HCT116 (cell line): ENCODE measurements around the gene ZMYND11. TPM values are rescaled to one million over a fixed set of nuclear protein-coding genes. Genes with fewer than 3 reads are reported as not detected.

Experiments used
- ATAC-seq: fragments of 200-7000 bp; cut with Tn5 transposase; 2 replicates; pipeline ENCODE4 v1.9.1; 2020; ENCODE audit warnings: mild to moderate bottlenecking, moderate library complexity
- BruUV-seq: library from RNA; stranded (reverse); fragments of 400-500 nt; replicated peaks from 2 replicates; lab custom pipeline; 2021; lab: Mats Ljungman, UMichigan
- CTCF ChIA-PET: fragments of 300-600 bp; sonication (Branson Sonifier 250); formaldehyde crosslinking; loops from one replicate; lab custom pipeline; 2021; ENCODE audit warnings: antibody characterized with exemption; lab: Charles Lee
- POLR2A ChIA-PET: fragments of 300-600, 350-600 bp; sonication (Branson Sonifier 250); formaldehyde crosslinking; loops from one replicate; lab custom pipeline; 2021; ENCODE audit warnings: antibody characterized with exemption; lab: Charles Lee
- RAD21 ChIA-PET, 2 experiments: fragments of 300-600 bp; sonication (Branson Sonifier 250); formaldehyde crosslinking; loops; one replicate each; lab custom pipeline; 2023; ENCODE audit warnings: low total read pairs in 2 of 2; ENCODE audit not compliant: uncharacterized antibody in 2 of 2, unreplicated experiment in 2 of 2, low non-redundant PET in 1 of 2; lab: Charles Lee
- DNase-seq: peaks from one replicate; pipeline ENCODE4 v3.0.0-alpha.2; 2010; ENCODE audit warnings: low read depth, low spot score
- H2AFZ ChIP-seq: fragments of 200-600 bp; shearing (Covaris generic), sonication (generic); 2 replicates; pipeline ENCODE4 v1.6.1; 2017; ENCODE audit warnings: low read depth, mixed run types, mixed read lengths, antibody characterized with exemption, low read length; ENCODE audit not compliant: poor library complexity, severe bottlenecking
- H3K27ac ChIP-seq: 2 replicates; pipeline ENCODE4 v1.5.1; 2012; ENCODE audit warnings: low read depth, low read length
- H3K27me3 ChIP-seq: fragments of 200-600 bp; sonication (generic); 2 replicates; pipeline ENCODE4 v1.6.1; 2016; ENCODE audit warnings: mixed run types, low read length, mixed read lengths; ENCODE audit not compliant: insufficient read depth
- H3K36me3 ChIP-seq, 2 experiments: fragments of 200-500 bp in 1 of 2; fragments of 200-600 bp in 1 of 2; sonication (Bioruptor generic) in 1 of 2; sonication (generic) in 1 of 2; 2 replicates each; pipeline versions ENCODE4 v1.5.1 to v1.6.1; 2014 to 2016; ENCODE audit warnings: low read length in 2 of 2, inconsistent platforms in 1 of 2, mixed read lengths in 1 of 2, mixed run types in 1 of 2; ENCODE audit not compliant: insufficient read depth in 2 of 2, control insufficient read depth in 1 of 2
- H3K4me1 ChIP-seq, 2 experiments: fragments of 200-600 bp in 1 of 2; sonication (generic) in 1 of 2; 2 replicates each; pipeline versions ENCODE4 v1.5.1 to v1.6.1; 2012 to 2017; ENCODE audit warnings: low read length in 2 of 2, inconsistent platforms in 1 of 2, mild to moderate bottlenecking in 1 of 2, mixed read lengths in 1 of 2, mixed run types in 1 of 2, moderate library complexity in 1 of 2; ENCODE audit not compliant: insufficient read depth in 2 of 2, control insufficient read depth in 1 of 2
- H3K4me2 ChIP-seq: fragments of 200-600 bp; sonication (generic); 2 replicates; pipeline ENCODE4 v1.6.1; 2017; ENCODE audit warnings: mixed run types, low read length, mixed read lengths
- H3K4me3 ChIP-seq, 2 experiments: fragments of 200-600 bp in 1 of 2; sonication (generic) in 1 of 2; replicated peaks in 1 of 2; 2 replicates each; pipeline ENCODE4 v1.5.1; 2011 to 2016; ENCODE audit warnings: low read length in 2 of 2, control low read depth in 1 of 2, low read depth in 1 of 2, mild to moderate bottlenecking in 1 of 2, mixed read lengths in 1 of 2, mixed run types in 1 of 2
- H3K79me2 ChIP-seq: fragments of 200-600 bp; sonication (generic); 2 replicates; pipeline ENCODE4 v1.6.1; 2017; ENCODE audit warnings: mild to moderate bottlenecking, mixed run types, low read length, moderate library complexity, mixed read lengths; ENCODE audit not compliant: insufficient read depth
- H3K9ac ChIP-seq: fragments of 200-600 bp; sonication (generic); 2 replicates; pipeline ENCODE4 v1.6.1; 2016; ENCODE audit warnings: low read length, mixed read lengths
- H3K9me2 ChIP-seq: fragments of 200-600 bp; sonication (generic), shearing (Covaris generic); 2 replicates; pipeline ENCODE4 v1.6.1; 2017; ENCODE audit warnings: mixed run types, mild to moderate bottlenecking, moderate library complexity; ENCODE audit not compliant: insufficient read depth
- H3K9me3 ChIP-seq, 2 experiments: fragments of 200-500 bp in 1 of 2; fragments of 200-600 bp in 1 of 2; sonication (Bioruptor generic) in 1 of 2; sonication (generic) in 1 of 2; 2 replicates each; pipeline ENCODE4 v1.6.1; 2014 to 2017; ENCODE audit warnings: low read length in 2 of 2, mixed read lengths in 2 of 2, inconsistent platforms in 1 of 2, low read depth in 1 of 2, mild to moderate bottlenecking in 1 of 2, mixed run types in 1 of 2, moderate library complexity in 1 of 2; ENCODE audit not compliant: control insufficient read depth in 1 of 2, insufficient read depth in 1 of 2
- H4K20me1 ChIP-seq: fragments of 200-600 bp; sonication (generic), shearing (Covaris generic); 2 replicates; pipeline ENCODE4 v1.6.1; 2017; ENCODE audit warnings: mixed run types, mild to moderate bottlenecking, moderate library complexity; ENCODE audit not compliant: insufficient read depth
- ATF3 ChIP-seq: IDR thresholded peaks from 2 replicates; pipeline ENCODE4 v1.6.1; 2012
- CBX3 ChIP-seq: IDR thresholded peaks from 2 replicates; pipeline ENCODE4 v1.6.1; 2012; ENCODE audit warnings: low read depth
- CTCF ChIP-seq, 3 experiments: fragments of 200-600 bp in 1 of 3; sonication (generic) in 1 of 3; IDR thresholded peaks in 2 of 3; conservative IDR thresholded peaks in 1 of 3; 2 replicates each; pipeline ENCODE4 v1.5.1; 2012 to 2017; ENCODE audit warnings: low read depth in 2 of 3, low read length in 2 of 3, antibody characterized with exemption in 1 of 3, borderline replicate concordance in 1 of 3, control low read depth in 1 of 3, mild to moderate bottlenecking in 1 of 3, mixed read lengths in 1 of 3, mixed run types in 1 of 3, moderate library complexity in 1 of 3; ENCODE audit not compliant: insufficient read depth in 1 of 3
- EGR1 ChIP-seq: IDR thresholded peaks from 2 replicates; pipeline ENCODE4 v1.6.1; 2012; ENCODE audit warnings: low read depth
- ELF1 ChIP-seq: IDR thresholded peaks from 2 replicates; pipeline ENCODE4 v1.6.1; 2012; ENCODE audit warnings: low read depth, borderline replicate concordance
- EZH2 ChIP-seq: fragments of 200-600 bp; sonication (generic); IDR thresholded peaks from 2 replicates; pipeline ENCODE4 v1.6.1; 2017; ENCODE audit warnings: antibody characterized with exemption, mixed run types
- FOSL1 ChIP-seq: IDR thresholded peaks from 2 replicates; pipeline ENCODE4 v1.6.1; 2012; ENCODE audit warnings: low read depth
- RAD21 ChIP-seq: IDR thresholded peaks from 2 replicates; pipeline ENCODE4 v1.6.1; 2012; ENCODE audit warnings: low read depth, mild to moderate bottlenecking
- REST ChIP-seq: IDR thresholded peaks from 2 replicates; pipeline ENCODE4 v1.6.1; 2012; ENCODE audit warnings: low read depth
- SIN3A ChIP-seq: IDR thresholded peaks from 2 replicates; pipeline ENCODE4 v1.6.1; 2012; ENCODE audit warnings: low read depth
- SP1 ChIP-seq: IDR thresholded peaks from 2 replicates; pipeline ENCODE4 v1.6.1; 2012; ENCODE audit warnings: low read depth
- SRF ChIP-seq: IDR thresholded peaks from 2 replicates; pipeline ENCODE4 v1.6.1; 2012; ENCODE audit warnings: low read depth
- TCF7L2 ChIP-seq: IDR thresholded peaks from 2 replicates; pipeline ENCODE4 v1.7.0; 2011; ENCODE audit warnings: borderline replicate concordance, inconsistent platforms; ENCODE audit not compliant: insufficient read depth, insufficient read length; ENCODE audit errors: extremely low read depth
- YY1 ChIP-seq: IDR thresholded peaks from 2 replicates; pipeline ENCODE4 v1.6.1; 2011; ENCODE audit warnings: low read length, low read depth, moderate library complexity, mild to moderate bottlenecking; ENCODE audit not compliant: insufficient replicate concordance; ENCODE audit errors: extremely low read depth
- ZFX ChIP-seq: fragments of 450-650 bp; IDR thresholded peaks from 2 replicates; pipeline ENCODE4 v1.6.1; 2017
- ZNF274 ChIP-seq: fragments of 200-500 bp; sonication (Bioruptor generic); IDR thresholded peaks from 2 replicates; pipeline ENCODE4 v1.6.1; 2014; ENCODE audit warnings: mild to moderate bottlenecking, low read depth, low read length, inconsistent platforms
- intact Hi-C: fragments of 100-400 bp; cut with micrococcal nuclease; formaldehyde crosslinking; loops from 2 replicates; pipeline ENCODE4 v1.10.0; 2022
- total RNA-seq: library from RNA; stranded (reverse); gene quantifications from one replicate; pipeline ENCODE4 v1.2.1, GENCODE V29; 2021; ENCODE audit not compliant: unreplicated experiment
- TF ChIP-seq, protein P1 (sequence below): IDR thresholded peaks from 2 replicates; pipeline ENCODE4 v1.6.1; 2012

ZMYND11 gene
- total RNA-seq, 1 experiment from 2014 or later = 28.3 TPM

DNA sequence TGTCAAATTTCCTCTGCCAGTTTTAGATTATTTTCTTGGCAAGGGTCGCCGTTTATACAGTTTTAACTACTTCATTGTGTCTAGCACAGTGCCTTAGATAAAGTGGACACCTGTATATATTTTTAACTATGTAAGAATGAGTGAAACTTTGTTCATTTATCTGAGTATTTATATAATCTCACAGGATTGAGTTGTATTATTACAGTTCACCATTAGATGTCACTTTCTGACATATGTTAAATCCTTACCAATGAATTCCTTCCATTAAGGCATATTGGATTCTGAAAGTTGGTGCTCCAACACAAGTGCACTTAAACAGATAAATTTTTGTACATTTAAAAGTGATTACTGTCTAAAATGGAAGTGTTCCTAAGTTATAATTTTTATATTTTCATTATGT lies 43.0 kb downstream of the ZMYND11 start:
- POLR2A ChIA-PET = no interaction called here
- Histone ChIP-seq H3K4me1 (no peaks in the 10 kb centered on the region), H3K9ac (no peak overlapping the region), H3K27ac (no peak overlapping the region), H3K27me3 (no peaks in the 10 kb centered on the region), H3K4me2 (no peak overlapping the region), H4K20me1 (no peaks in the 10 kb centered on the region; the same call in 1 of the 2 replicates), H3K4me3 (no peak overlapping the region), H2AFZ (no peak overlapping the region), H3K9me2 (no peaks in the 10 kb centered on the region), H3K9me3 (no peaks in the 10 kb centered on the region; a peak in 1 of 4 replicates), H3K79me2 (no peaks in the 10 kb centered on the region), H3K36me3 (0 out of 4 replicates have a peak, but pooled peaks cover 0 to 6% of the 10 kb centered on the region in 2 experiments)
- CTCF ChIA-PET = no interaction called here
- peak; percentile 1 for DNase-seq
- BruUV-seq = no TSS peak
- TF ChIP-seq EZH2 (no peak), CTCF (IDR thresholded peaks at IDR 0.05 in 2 of 3, conservative IDR thresholded peaks at IDR 0.05 in 1 of 3; ENCODE audit: borderline replicate concordance in 1 of 3, insufficient read depth in 1 of 3, low read depth in 2 of 3, low read length in 2 of 3) (peak in 2 of 3 experiments; percentile 32 to 50; a peak in 3 of 6 replicates), ATF3 (no peak), REST (no peak), CBX3 (no peak), SP1 (no peak), RAD21 (peak; percentile 61), ZFX (no peak), ZNF274 (no peak), SIN3A (no peak), ELF1 (no peak), TCF7L2 (no peak), YY1 (no peak), SRF (no peak), EGR1 (no peak), FOSL1 (no peak)
- TF ChIP-seq, protein P1, sequence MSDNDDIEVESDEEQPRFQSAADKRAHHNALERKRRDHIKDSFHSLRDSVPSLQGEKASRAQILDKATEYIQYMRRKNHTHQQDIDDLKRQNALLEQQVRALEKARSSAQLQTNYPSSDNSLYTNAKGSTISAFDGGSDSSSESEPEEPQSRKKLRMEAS = no peak
- peak; percentile 55; the same call in 1 of the 2 replicates for ATAC-seq
- intact Hi-C loops = no loop called here
- RAD21 ChIA-PET = no interaction called here
